Measurements from ENCODE around the gene PLXNB2.
A peak's percentile ranks its signal among the peaks of the same experiment; 100 is the strongest.
"Not testable (repeated sequence)": the region's sequence is repeated elsewhere in the genome, so short reads cannot be mapped to it uniquely, and the experiment has no call there.

The PLXNB2 gene

DNA sequence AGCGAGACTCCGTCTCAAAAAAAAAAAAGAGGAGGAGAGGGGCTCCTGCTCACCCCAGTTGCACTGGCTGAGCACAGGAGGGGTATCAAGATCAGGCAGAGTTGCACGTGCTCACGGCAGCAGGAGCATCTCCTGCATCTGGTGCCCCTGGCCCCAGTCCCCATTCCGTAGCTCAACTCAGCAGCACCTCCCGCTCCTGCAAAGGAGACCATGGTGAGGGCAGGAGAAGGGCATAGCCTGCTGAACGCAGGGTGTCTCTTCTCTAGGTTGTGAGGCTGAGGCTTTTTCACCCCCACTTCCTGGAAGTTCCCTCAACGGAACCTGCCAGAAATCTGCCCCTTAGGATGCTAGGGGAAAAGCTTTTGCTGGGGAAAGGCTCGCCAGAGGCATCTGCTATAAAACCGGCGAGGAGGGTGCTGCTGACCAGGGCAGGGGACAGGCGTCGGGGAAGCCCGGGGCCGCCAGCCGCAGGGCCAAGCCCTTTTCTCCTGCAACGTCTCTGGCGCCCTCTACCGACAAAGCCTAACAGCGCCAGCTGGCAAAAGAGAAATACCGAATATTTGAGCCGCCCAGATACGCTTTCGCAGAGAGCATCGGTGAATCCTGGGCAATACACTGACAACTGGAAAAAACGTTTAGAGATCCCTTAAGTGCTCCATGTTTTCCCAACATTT is 34.7 kb upstream of the PLXNB2 start:
- Histone ChIP-seq H3K27ac (ENCODE audit: low read depth, low read length) (no peak overlapping the region), H3K36me3 (ENCODE audit: control insufficient read depth, insufficient read depth, low read length) (no peaks in the 10 kb centered on the region), H3K9me3 (ENCODE audit: control insufficient read depth, insufficient read depth, low read depth, low read length) (peaks cover 6% of the 10 kb centered on the region; the same call in 1 of the 2 replicates), H3K27me3 (ENCODE audit: control insufficient read depth, insufficient read depth, low read length) (no peaks in the 10 kb centered on the region), H3K4me1 (ENCODE audit: control insufficient read depth, insufficient read depth, low read length) (no peaks in the 10 kb centered on the region), H3K9ac (ENCODE audit: low read length) (peak overlapping the region; percentile 74), H3K4me3 (ENCODE audit: low read depth, low read length) (peak overlapping the region; percentile 82)

DNA sequence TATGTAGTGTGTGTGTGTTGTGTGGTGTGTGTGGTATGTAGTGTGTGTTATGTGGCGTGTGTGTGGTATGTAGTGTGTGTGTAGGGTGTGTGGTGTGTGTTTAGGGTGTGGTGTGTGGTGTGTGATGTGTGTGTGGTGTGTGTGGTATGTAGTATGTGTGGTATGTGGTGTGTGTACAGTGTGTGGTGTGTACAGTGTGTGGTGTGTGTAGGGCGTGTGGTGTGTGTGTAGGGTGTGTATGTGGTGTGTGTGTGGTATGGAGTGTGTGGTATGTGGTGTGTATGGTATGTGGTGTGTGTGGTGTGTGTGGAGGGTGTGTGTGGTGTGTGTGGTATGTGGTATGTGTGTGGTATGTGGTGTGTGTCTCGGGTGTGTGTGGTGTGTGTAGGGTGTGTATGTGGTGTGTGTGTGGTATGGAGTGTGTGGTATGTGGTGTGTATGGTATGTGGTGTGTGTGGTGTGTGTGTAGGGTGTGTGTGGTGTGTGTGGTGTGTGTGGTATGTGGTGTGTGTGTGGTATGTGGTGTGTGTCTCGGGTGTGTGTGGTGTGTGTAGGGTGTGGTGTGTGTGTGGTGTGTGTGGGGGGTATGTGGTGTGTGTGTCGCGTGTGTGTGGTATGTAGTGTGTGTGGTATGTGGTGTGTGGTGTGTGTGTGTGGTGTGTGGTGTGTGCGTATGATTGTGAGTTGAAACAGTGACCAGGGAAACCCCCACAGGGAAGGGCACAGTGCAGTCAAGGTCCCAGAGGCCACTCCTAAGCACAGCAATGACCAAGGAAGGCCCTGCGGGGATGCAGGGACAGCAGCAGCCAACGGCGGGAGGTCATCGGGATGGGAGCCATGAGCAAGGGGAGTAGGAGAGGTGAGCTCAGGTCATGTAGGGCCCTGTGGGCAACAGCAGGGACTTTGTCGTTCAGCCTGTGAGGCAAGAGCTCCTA is 32.8 kb upstream of the PLXNB2 start:
- H3K27ac ChIP-seq (ENCODE audit: low read depth, low read length): no peak overlapping the region
- H3K9ac ChIP-seq (ENCODE audit: low read length): no peak overlapping the region
- no peaks in the 10 kb centered on the region for H3K27me3 ChIP-seq (ENCODE audit: control insufficient read depth, insufficient read depth, low read length)
- H3K4me1 ChIP-seq (ENCODE audit: control insufficient read depth, insufficient read depth, low read length): no peaks in the 10 kb centered on the region
- peaks cover 6% of the 10 kb centered on the region; the same call in 1 of the 2 replicates for H3K9me3 ChIP-seq (ENCODE audit: control insufficient read depth, insufficient read depth, low read depth, low read length)
- no peak overlapping the region for H3K4me3 ChIP-seq (ENCODE audit: low read depth, low read length)
- no peaks in the 10 kb centered on the region for H3K36me3 ChIP-seq (ENCODE audit: control insufficient read depth, insufficient read depth, low read length)

DNA sequence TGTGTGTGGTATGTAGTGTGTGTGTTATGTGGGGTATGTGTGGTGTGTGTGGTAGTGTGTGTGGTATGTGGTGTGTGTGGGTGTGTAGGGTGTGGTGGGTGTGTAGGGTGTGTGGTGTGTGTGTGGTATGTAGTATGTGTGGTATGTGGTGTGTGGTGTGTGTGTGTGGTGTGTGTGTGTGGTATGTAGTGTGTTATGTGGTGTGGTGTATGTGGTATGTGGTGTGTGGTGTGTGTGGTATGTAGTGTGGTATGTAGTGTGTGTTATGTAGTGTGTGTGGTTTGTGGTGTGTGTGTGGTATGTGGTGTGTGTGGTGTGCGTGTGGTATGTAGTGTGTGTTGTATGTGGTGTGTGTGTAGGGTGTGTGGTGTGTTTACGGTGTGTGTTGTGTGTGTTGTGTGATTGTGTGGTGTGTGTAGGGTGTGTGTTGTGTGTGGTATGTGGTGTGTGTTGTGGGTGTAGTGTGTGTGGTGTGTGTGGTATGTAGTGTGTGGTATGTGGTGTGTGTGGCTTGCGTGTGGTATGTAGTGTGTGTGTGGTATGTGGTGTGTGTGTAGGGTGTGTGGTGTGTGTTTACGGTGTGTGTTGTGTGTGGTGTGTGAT is 31.5 kb upstream of the PLXNB2 start:
- Histone ChIP-seq H3K4me3 (ENCODE audit: low read depth, low read length) (no peak overlapping the region), H3K9ac (ENCODE audit: low read length) (no peak overlapping the region), H3K4me1 (ENCODE audit: control insufficient read depth, insufficient read depth, low read length) (no peaks in the 10 kb centered on the region), H3K27ac (ENCODE audit: low read depth, low read length) (no peak overlapping the region), H3K36me3 (ENCODE audit: control insufficient read depth, insufficient read depth, low read length) (no peaks in the 10 kb centered on the region), H3K9me3 (ENCODE audit: control insufficient read depth, insufficient read depth, low read depth, low read length) (peaks cover 6% of the 10 kb centered on the region; the same call in 1 of the 2 replicates), H3K27me3 (ENCODE audit: control insufficient read depth, insufficient read depth, low read length) (no peaks in the 10 kb centered on the region)

DNA sequence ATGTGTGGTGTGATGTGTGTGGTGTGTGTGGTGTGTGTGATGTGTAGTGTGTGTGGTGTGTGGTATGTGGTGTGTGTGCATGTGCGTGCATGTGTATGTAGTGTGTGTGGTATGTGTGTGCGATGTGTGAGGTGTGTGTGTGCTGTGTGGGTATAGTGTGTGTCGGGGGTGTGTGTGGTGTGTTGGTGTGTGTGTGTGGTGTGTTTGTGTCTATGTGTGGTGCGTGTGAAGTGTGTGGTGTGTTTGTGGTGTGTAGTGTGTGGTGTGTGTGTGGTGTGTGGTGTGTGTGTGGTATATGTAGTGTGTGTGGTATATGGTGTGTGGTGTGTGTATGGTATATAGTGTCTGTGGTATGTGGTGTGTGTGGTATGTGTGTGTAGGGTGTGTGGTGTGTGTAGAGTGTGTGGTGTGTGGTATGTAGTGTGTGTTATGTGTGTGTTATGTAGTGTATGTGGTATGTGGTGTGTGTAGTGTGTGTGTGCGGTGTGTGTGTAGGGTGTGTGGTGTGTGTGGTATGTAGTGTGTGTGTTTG is 30.7 kb upstream of the PLXNB2 start:
- H3K27me3 ChIP-seq (ENCODE audit: control insufficient read depth, insufficient read depth, low read length): no peaks in the 10 kb centered on the region
- no peaks in the 10 kb centered on the region for H3K4me1 ChIP-seq (ENCODE audit: control insufficient read depth, insufficient read depth, low read length)
- H3K4me3 ChIP-seq (ENCODE audit: low read depth, low read length): no peak overlapping the region
- H3K9me3 ChIP-seq (ENCODE audit: control insufficient read depth, insufficient read depth, low read depth, low read length): peaks cover 6% of the 10 kb centered on the region; the same call in 1 of the 2 replicates
- H3K36me3 ChIP-seq (ENCODE audit: control insufficient read depth, insufficient read depth, low read length): no peaks in the 10 kb centered on the region
- H3K9ac ChIP-seq (ENCODE audit: low read length): no peak overlapping the region
- no peak overlapping the region for H3K27ac ChIP-seq (ENCODE audit: low read depth, low read length)

DNA sequence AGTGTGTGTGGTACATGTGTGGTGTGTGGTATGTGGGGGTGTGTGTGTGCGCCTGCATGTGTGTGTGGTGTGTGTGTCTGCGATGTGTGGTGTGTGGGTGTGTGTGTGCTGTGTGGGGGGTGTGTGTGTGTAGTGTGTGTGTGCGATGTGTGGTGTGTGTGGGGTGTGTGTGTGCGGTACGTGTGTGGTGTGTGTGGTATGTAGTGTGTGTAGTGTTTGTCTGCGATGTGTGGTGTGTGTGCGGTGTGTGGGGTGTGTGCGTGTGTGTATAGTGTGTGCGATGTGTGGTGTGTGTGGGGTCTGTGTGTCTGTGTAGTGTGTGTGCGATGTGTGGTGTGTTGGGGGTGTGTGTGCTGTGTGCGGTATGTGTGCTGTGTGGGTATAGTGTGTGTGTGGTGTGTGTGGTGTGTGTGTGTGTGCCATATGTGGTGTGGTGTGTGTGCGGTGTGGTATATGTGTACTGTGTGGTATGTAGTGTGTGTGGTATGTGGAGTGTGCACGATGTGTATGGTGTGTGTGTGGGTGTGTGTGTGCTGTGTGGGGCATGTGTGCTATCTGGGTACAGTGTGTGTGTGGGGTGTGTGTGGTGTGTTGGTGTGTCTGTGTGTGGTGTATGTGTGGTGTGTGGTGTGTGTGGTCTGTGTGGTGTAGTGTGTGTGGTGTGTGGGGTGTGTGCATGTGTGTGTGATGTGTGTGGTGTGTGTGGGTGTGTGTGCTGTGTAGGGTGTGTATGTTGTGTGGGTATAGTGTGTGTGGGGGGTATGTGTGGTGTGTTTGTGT is 30.0 kb upstream of the PLXNB2 start:
- peaks cover 6% of the 10 kb centered on the region; the same call in 1 of the 2 replicates for H3K9me3 ChIP-seq (ENCODE audit: control insufficient read depth, insufficient read depth, low read depth, low read length)
- H3K4me1 ChIP-seq (ENCODE audit: control insufficient read depth, insufficient read depth, low read length): no peaks in the 10 kb centered on the region
- no peaks in the 10 kb centered on the region for H3K36me3 ChIP-seq (ENCODE audit: control insufficient read depth, insufficient read depth, low read length)
- no peak overlapping the region for H3K4me3 ChIP-seq (ENCODE audit: low read depth, low read length)
- no peak overlapping the region for H3K27ac ChIP-seq (ENCODE audit: low read depth, low read length)
- no peak overlapping the region for H3K9ac ChIP-seq (ENCODE audit: low read length)
- no peaks in the 10 kb centered on the region for H3K27me3 ChIP-seq (ENCODE audit: control insufficient read depth, insufficient read depth, low read length)

DNA sequence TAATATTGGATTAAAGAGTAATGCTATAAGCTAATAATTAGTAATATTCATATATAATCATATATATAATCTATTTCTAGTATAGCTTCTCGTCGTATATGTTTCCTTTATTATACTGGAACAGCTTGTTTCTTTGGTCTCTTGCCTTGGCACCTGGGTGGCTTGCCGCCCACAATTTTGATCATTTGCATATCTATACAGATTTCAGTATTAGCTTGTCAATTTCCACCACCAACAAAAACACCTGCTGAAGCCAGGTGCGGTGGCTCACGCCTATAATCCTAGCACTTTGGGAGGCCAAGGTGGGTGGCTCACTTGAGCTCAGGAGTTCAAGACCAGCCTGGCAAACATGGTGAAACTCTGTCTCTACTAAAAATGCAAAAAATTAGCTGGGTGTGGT is 27.0 kb upstream of the PLXNB2 start:
- not testable (repeated sequence) for H3K4me1 ChIP-seq (ENCODE audit: control insufficient read depth, insufficient read depth, low read length); H3K36me3 ChIP-seq (ENCODE audit: control insufficient read depth, insufficient read depth, low read length); H3K4me3 ChIP-seq (ENCODE audit: low read depth, low read length); H3K27ac ChIP-seq (ENCODE audit: low read depth, low read length); H3K27me3 ChIP-seq (ENCODE audit: control insufficient read depth, insufficient read depth, low read length); H3K9ac ChIP-seq (ENCODE audit: low read length); H3K9me3 ChIP-seq (ENCODE audit: control insufficient read depth, insufficient read depth, low read depth, low read length)

DNA sequence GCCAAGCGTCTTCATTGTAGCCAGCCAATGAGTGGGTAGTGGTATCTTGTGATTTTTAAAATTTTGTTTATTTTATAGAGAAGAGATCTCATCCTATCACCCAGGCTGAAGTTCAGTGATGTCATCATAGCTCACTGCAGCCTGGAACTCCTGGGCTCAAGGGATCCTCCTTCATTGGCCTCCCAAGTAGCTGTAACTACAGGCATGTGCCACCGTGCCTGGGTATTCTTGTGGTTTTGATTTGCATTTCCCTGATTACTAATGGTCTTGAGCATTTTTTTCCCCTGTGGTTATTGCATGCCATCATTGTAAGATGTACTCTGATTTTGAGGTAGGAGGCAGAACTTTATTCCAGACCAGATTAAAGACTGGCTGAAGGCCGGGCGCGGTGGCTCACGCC is 21.8 kb upstream of the PLXNB2 start:
- Histone ChIP-seq H3K36me3 (ENCODE audit: control insufficient read depth, insufficient read depth, low read length) (no peaks in the 10 kb centered on the region), H3K4me3 (ENCODE audit: low read depth, low read length) (no peak overlapping the region), H3K27ac (ENCODE audit: low read depth, low read length) (no peak overlapping the region), H3K9me3 (ENCODE audit: control insufficient read depth, insufficient read depth, low read depth, low read length) (no peaks in the 10 kb centered on the region), H3K9ac (ENCODE audit: low read length) (no peak overlapping the region), H3K4me1 (ENCODE audit: control insufficient read depth, insufficient read depth, low read length) (peaks cover 7% of the 10 kb centered on the region), H3K27me3 (ENCODE audit: control insufficient read depth, insufficient read depth, low read length) (peaks cover 19% of the 10 kb centered on the region)

DNA sequence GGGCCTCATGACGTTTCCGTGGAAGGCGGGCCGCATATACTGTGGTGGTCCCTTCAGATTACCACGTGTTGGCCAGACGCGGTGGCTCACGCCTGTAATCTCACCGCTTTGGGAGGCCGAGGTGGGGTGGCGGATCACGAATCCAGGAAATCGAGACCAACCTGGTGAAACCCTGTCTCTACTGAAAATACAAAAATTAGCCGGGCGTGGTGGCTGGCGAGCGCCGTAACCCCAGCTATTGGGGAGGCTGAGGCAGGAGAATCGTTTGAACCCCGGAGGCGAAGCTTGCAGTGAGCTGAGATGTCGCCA is 20.2 kb upstream of the PLXNB2 start:
- peaks cover 22% of the 10 kb centered on the region for H3K27me3 ChIP-seq (ENCODE audit: control insufficient read depth, insufficient read depth, low read length)
- no peak overlapping the region for H3K27ac ChIP-seq (ENCODE audit: low read depth, low read length)
- peak overlapping the region; percentile 95 for H3K9ac ChIP-seq (ENCODE audit: low read length)
- no peaks in the 10 kb centered on the region for H3K9me3 ChIP-seq (ENCODE audit: control insufficient read depth, insufficient read depth, low read depth, low read length)
- no peaks in the 10 kb centered on the region for H3K36me3 ChIP-seq (ENCODE audit: control insufficient read depth, insufficient read depth, low read length)
- peaks cover 7% of the 10 kb centered on the region for H3K4me1 ChIP-seq (ENCODE audit: control insufficient read depth, insufficient read depth, low read length)
- peak overlapping the region; percentile 87 for H3K4me3 ChIP-seq (ENCODE audit: low read depth, low read length)

DNA sequence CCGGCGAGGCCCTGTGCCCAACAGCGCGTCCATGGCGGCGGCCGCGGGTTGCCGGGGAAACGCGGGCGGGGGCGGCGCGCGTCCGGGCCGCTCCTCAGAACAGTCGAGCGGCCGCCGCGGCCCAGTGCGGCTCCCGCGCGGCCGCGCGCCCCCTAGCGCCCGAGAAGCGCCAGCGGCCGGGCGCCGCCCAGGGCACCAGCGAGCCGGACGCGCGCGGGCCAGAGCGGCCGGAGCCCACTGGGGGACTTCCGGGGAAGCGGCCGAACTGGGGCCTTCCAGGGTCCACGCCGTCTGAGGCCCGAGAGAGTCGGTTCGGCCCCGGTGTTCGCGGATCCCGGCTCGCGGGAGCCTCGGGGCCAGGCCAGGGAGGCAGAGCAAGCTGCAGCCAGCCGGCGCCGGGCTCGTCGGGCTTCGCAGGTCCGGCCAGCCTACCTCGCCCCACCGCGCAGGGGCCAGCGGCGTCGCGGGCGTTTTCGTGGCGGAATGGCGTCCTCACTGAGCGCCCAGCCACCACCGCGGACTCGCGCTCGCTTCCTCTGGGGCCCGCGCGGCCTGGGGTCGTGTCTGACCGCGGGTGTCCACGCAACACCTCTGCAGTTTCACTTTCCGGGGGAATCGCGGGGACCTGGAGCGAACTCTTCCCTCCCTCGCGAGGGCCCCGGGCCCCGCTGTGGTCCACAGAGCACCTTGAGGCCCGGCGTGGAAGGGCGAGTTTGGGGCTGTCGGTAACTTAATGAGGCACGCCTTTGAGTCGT is 19.7 kb upstream of the PLXNB2 start, which contains the start of gene DENND6B:
TSS of gene DENND6B (minus strand) at position 57 of the 755 bp plus-strand sequence. CDS start at position 33, 24 bp downstream.
- no peaks in the 10 kb centered on the region for H3K36me3 ChIP-seq (ENCODE audit: control insufficient read depth, insufficient read depth, low read length)
- peaks cover 22% of the 10 kb centered on the region for H3K27me3 ChIP-seq (ENCODE audit: control insufficient read depth, insufficient read depth, low read length)
- H3K9me3 ChIP-seq (ENCODE audit: control insufficient read depth, insufficient read depth, low read depth, low read length): no peaks in the 10 kb centered on the region
- H3K9ac ChIP-seq (ENCODE audit: low read length): peak within 1 kb of the TSS; percentile 95
- peak within 1 kb of the TSS; percentile 87 for H3K4me3 ChIP-seq (ENCODE audit: low read depth, low read length)
- peaks cover 7% of the 10 kb centered on the region for H3K4me1 ChIP-seq (ENCODE audit: control insufficient read depth, insufficient read depth, low read length)
- peak within 1 kb of the TSS; percentile 86; the same call in 1 of the 2 replicates for H3K27ac ChIP-seq (ENCODE audit: low read depth, low read length)

Data from HUES6 (cell line).